ENCODE measurements around the gene TMEM38B. TPM values are rescaled to one million over a fixed set of nuclear protein-coding genes. Genes with fewer than 3 reads are reported as not detected.

TMEM38B gene
- total RNA-seq, 1 donor from 2014 or later = 12.1 TPM

DNA sequence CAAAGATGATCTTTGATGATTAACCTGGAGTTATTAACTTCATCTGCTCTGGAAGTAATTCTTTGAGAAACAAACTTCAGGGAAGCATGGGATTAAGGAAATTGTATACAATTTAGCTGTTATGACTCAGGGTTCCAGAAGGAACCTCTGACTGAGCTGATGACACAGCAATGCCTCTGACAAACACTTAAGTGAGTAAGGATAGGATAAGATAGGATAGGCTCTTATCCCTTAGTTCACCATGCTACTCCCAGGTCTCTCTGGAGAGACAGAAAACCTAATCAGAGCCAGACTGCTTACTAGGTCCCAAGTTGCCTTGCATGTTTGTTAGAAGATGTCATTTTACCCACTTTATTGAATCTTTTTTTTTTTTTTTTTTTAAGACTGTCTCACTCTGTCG lies 12.6 kb upstream of the TMEM38B start:
- TF ChIP-seq, protein P1, sequence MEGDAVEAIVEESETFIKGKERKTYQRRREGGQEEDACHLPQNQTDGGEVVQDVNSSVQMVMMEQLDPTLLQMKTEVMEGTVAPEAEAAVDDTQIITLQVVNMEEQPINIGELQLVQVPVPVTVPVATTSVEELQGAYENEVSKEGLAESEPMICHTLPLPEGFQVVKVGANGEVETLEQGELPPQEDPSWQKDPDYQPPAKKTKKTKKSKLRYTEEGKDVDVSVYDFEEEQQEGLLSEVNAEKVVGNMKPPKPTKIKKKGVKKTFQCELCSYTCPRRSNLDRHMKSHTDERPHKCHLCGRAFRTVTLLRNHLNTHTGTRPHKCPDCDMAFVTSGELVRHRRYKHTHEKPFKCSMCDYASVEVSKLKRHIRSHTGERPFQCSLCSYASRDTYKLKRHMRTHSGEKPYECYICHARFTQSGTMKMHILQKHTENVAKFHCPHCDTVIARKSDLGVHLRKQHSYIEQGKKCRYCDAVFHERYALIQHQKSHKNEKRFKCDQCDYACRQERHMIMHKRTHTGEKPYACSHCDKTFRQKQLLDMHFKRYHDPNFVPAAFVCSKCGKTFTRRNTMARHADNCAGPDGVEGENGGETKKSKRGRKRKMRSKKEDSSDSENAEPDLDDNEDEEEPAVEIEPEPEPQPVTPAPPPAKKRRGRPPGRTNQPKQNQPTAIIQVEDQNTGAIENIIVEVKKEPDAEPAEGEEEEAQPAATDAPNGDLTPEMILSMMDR (IDR thresholded peaks at IDR 0.05) = no peak
- no peak for DNase-seq (ENCODE audit: low spot score)
- H3K36me3 Mint-ChIP-seq (ENCODE audit: low read depth) = no peaks in the 10 kb centered on the region

DNA sequence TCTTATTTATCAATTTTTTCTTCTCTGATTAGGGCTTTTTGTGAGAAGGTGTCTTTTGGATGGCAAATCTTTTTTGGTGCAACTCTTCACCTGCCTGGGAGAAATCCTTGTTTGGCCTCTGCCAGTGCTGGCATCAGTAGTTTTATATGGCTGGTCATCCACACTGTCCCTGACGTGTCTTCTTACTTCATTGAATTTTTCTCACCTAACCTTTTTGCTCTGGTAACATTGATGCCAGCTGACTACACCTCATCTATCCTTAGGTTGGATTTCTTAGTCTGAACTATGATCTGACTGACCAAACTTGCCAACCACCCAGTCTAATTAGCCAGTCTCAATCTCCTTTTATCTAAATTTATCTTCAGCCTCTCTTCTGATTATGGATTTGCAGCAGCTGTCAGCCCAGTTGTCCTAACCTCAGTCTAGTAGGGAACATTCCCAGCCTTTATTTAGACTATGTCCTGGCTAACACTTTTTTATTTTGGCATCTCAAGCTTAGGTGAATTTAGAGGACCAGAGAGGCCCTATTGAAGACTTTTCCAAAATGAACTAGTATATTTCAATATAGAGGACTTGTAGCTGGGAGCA lies 10.6 kb upstream of the TMEM38B start:
- H3K27me3 Mint-ChIP-seq (ENCODE audit: low read depth) = no peaks in the 10 kb centered on the region
- H3K9me3 Mint-ChIP-seq (ENCODE audit: low read depth) = no peaks in the 10 kb centered on the region
- H3K4me3 Mint-ChIP-seq (ENCODE audit: unreplicated experiment) = no peak overlapping the region
- no peaks in the 10 kb centered on the region for H3K4me1 Mint-ChIP-seq (ENCODE audit: low read depth)
- DNase-seq (ENCODE audit: low spot score) = no peak
- no peaks in the 10 kb centered on the region for H3K36me3 Mint-ChIP-seq (ENCODE audit: low read depth)
- TF ChIP-seq, protein P1 (IDR thresholded peaks at IDR 0.05) = no peak
- no peak overlapping the region for H3K27ac Mint-ChIP-seq (ENCODE audit: unreplicated experiment)

More for the DNA sequence above, 12.6 kb upstream of the TMEM38B start:
- Mint-ChIP-seq H3K9me3 (ENCODE audit: low read depth) (no peaks in the 10 kb centered on the region), H3K27me3 (ENCODE audit: low read depth) (no peaks in the 10 kb centered on the region), H3K4me3 (ENCODE audit: unreplicated experiment) (no peak overlapping the region), H3K27ac (ENCODE audit: unreplicated experiment) (no peak overlapping the region), H3K4me1 (ENCODE audit: low read depth) (no peaks in the 10 kb centered on the region)

DNA sequence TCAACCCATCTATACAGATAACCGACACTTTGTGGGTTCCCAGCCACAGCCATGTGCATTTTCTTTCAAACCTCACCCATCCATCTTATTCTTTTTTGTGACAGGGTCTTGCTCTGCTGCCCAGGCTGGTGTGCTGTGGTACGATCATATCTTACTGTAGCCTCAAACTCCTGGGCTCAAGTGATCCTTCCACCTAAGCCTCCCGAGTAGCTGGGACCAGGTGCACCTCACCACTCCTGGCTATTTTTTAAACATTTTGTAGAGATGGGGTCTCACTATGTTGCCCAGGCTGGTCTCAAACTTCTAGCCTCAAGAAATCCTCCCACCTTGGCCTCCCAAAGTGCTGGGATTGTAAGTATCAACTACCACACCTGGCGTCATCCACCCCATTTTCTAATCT lies 7.4 kb upstream of the TMEM38B start:
- Mint-ChIP-seq H3K4me3 (ENCODE audit: unreplicated experiment) (no peak overlapping the region), H3K36me3 (ENCODE audit: low read depth) (no peaks in the 10 kb centered on the region), H3K4me1 (ENCODE audit: low read depth) (no peaks in the 10 kb centered on the region), H3K9me3 (ENCODE audit: low read depth) (no peaks in the 10 kb centered on the region), H3K27ac (ENCODE audit: unreplicated experiment) (no peak overlapping the region), H3K27me3 (ENCODE audit: low read depth) (peaks cover 8% of the 10 kb centered on the region)
- DNase-seq (ENCODE audit: low spot score) = no peak
- TF ChIP-seq, protein P1 (IDR thresholded peaks at IDR 0.05) = no peak

GRCh38 chr9:105690742-105691141 lies 3.6 kb upstream of the TMEM38B start:
- Mint-ChIP-seq H3K27me3 (ENCODE audit: low read depth) (peaks cover 17% of the 10 kb centered on the region), H3K36me3 (ENCODE audit: low read depth) (no peaks in the 10 kb centered on the region)

DNA sequence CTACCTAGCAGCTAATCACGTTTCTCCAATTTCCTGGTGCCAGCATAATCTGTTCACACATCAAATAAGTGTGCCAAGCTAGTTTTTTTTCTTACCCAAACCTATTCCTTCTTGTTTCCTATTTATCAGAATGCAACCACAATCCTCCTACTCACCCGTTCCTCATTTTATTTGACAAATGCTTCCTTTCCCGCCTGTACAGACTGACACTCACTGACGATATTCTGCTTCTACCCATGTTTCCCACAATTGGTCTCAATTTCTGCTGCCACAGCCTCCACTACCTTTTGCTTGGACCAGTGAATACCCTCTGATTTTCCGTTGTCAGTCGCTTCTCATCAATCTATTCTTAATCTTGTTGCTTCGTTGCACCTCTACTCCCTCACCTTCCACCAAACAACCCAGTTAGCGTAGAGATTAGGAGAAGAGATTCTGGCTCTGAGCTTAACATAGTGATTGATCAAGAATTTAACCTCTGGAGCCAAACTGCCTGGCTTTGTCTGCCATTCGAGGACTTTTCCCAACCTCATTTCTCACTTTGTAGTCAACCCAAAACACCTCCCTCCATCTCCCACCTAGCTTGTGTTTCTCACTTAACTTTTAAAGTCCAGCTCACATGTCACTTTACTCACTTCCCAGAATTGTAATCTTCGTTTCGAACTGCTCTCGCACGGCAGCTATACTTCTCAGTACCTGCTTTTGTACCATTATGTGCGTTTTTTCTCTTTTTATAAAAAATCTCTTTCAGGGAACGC lies 729 bp upstream of the TMEM38B start:
- Mint-ChIP-seq H3K9me3 (ENCODE audit: low read depth) (no peaks in the 10 kb centered on the region), H3K4me3 (ENCODE audit: unreplicated experiment) (peak overlapping the region; percentile 83)

More at GRCh38 chr9:105690742-105691141, 3.6 kb upstream of the TMEM38B start:
- Mint-ChIP-seq H3K27ac (ENCODE audit: unreplicated experiment) (no peak overlapping the region), H3K4me1 (ENCODE audit: low read depth) (peaks cover 15% of the 10 kb centered on the region), H3K9me3 (ENCODE audit: low read depth) (no peaks in the 10 kb centered on the region), H3K4me3 (ENCODE audit: unreplicated experiment) (no peak overlapping the region)
- TF ChIP-seq, protein P1 (IDR thresholded peaks at IDR 0.05) = peak; percentile 82
- no peak for DNase-seq (ENCODE audit: low spot score)

More for the DNA sequence above, 729 bp upstream of the TMEM38B start:
- Mint-ChIP-seq H3K36me3 (ENCODE audit: low read depth) (no peaks in the 10 kb centered on the region), H3K4me1 (ENCODE audit: low read depth) (peaks cover 22% of the 10 kb centered on the region), H3K27me3 (ENCODE audit: low read depth) (peaks cover 17% of the 10 kb centered on the region), H3K27ac (ENCODE audit: unreplicated experiment) (peak overlapping the region; percentile 88)
- DNase-seq (ENCODE audit: low spot score) = no peak
- TF ChIP-seq, protein P1 (IDR thresholded peaks at IDR 0.05) = no peak

Measured in chondrocyte (in vitro differentiated cells).